ENCODE results near the gene CDC45.
A peak's percentile ranks its signal among the peaks of the same experiment; 100 is the strongest.
"Not testable (repeated sequence)": the region's sequence is repeated elsewhere in the genome, so short reads cannot be mapped to it uniquely, and the experiment has no call there.

The CDC45 gene

GRCh38 chr22:19517171-19517500, 37.4 kb downstream of the CDC45 start:
- DNase-seq = no peak

- no peak for DNase-seq
Measured at GRCh38 chr22:19517919-19518611, 38.3 kb downstream of the CDC45 start.

GRCh38 chr22:19518635-19519034, 38.9 kb downstream of the CDC45 start:
- no peak for DNase-seq

- no peak for DNase-seq
Measured at GRCh38 chr22:19519041-19519926, 39.6 kb downstream of the CDC45 start.

- no peak for DNase-seq
Measured at GRCh38 chr22:19520007-19520406, 40.3 kb downstream of the CDC45 start.

GRCh38 chr22:19520566-19521305, 41.0 kb downstream of the CDC45 start:
- no peak for DNase-seq

GRCh38 chr22:19522190-19522880, 42.6 kb downstream of the CDC45 start:
- no peak for DNase-seq

- no peak for DNase-seq
Measured at GRCh38 chr22:19522881-19523239, 43.1 kb downstream of the CDC45 start.

GRCh38 chr22:19523240-19524169, 43.8 kb downstream of the CDC45 start:
- DNase-seq = peak; percentile 51

GRCh38 chr22:19524170-19525115, 44.7 kb downstream of the CDC45 start, which contains the start of gene CLDN5:
Gene CLDN5, minus strand, starts transcription at chr22:19524410. Its CDS starts 155 bp downstream, at chr22:19524255.
- peak; percentile 46 for DNase-seq

GRCh38 chr22:19525116-19525660, 45.5 kb downstream of the CDC45 start:
- no peak for DNase-seq

- DNase-seq = no peak
Measured at GRCh38 chr22:19525666-19526065, 45.9 kb downstream of the CDC45 start.

GRCh38 chr22:19526076-19526701, 46.5 kb downstream of the CDC45 start:
- no peak for DNase-seq

GRCh38 chr22:19526702-19527111, 47.0 kb downstream of the CDC45 start:
- no peak for DNase-seq

- no peak for DNase-seq
Measured at GRCh38 chr22:19527321-19527721, 47.6 kb downstream of the CDC45 start.

- DNase-seq = no peak
Measured at GRCh38 chr22:19527861-19528417, 48.2 kb downstream of the CDC45 start.

GRCh38 chr22:19529811-19530210, 50.1 kb downstream of the CDC45 start:
- DNase-seq = no peak

- DNase-seq = no peak
Measured at GRCh38 chr22:19530751-19531150, 51.0 kb downstream of the CDC45 start.

- not testable (repeated sequence) for DNase-seq
Measured at GRCh38 chr22:19531327-19531726, 51.6 kb downstream of the CDC45 start.

All from stimulated activated CD4-positive, alpha-beta T cell treated with anti-CD3 and anti-CD28 coated beads, Interleukin-15, amount 100 ng/mL, for 24 hours (primary cell).